ENCODE measurements around the gene ANKMY1. TPM values are rescaled to one million over a fixed set of nuclear protein-coding genes. Genes with fewer than 3 reads are reported as not detected.

Gene ANKMY1
- polyA plus RNA-seq, 3 donors: 2.1 to 22.9 (median 2.9) TPM

GRCh38 chr2:240593026-240593702 is 35.4 kb upstream of the ANKMY1 start:
- Mint-ChIP-seq H3K4me3 (no peak overlapping the region), H3K4me1 (peaks cover 11% of the 10 kb centered on the region), H3K36me3 (peaks cover 50 to 86% of the 10 kb centered on the region in 2 donors), H3K27me3 (ENCODE audit: low read depth in 3 of 3) (no peaks in the 10 kb centered on the region), H3K27ac (peak overlapping the region in 1 of 7 donors; percentile 71), H3K9me3 (no peaks in the 10 kb centered on the region)
- 97% methylated on average over 20 of the region's 20 CpGs for WGBS (ENCODE audit: insufficient coverage)
- Histone ChIP-seq H3K9ac (ENCODE audit: insufficient read depth, low read length, poor library complexity, severe bottlenecking) (no peak overlapping the region), H3K36me3 (replicated peaks in 1 of 2; ENCODE audit: control insufficient read depth in 1 of 2, insufficient read depth in 2 of 2, low read length in 2 of 2) (peaks cover 68 to 92% of the 10 kb centered on the region in 2 donors), H2AFZ (ENCODE audit: insufficient read depth, low read depth, low read length, poor library complexity, severe bottlenecking) (no peak overlapping the region), H3K4me2 (replicated peaks; ENCODE audit: extremely low read depth, low read length, poor library complexity, severe bottlenecking) (no peak overlapping the region), H3K9me3 (replicated peaks in 1 of 2; ENCODE audit: control insufficient read depth in 1 of 2, insufficient read depth in 1 of 2, low read length in 2 of 2) (no peaks in the 10 kb centered on the region), H3K27me3 (ENCODE audit: control insufficient read depth in 2 of 2, insufficient read depth in 2 of 2, low read length in 2 of 2) (no peaks in the 10 kb centered on the region), H3K79me2 (ENCODE audit: insufficient read depth, low read length) (peaks cover 51% of the 10 kb centered on the region), H3K27ac (ENCODE audit: low read depth in 1 of 2, low read length in 2 of 2) (no peak overlapping the region), H3K4me1 (ENCODE audit: control insufficient read depth in 1 of 2, insufficient read depth in 2 of 2, low read length in 2 of 2) (peaks cover 3 to 4% of the 10 kb centered on the region in 2 donors), H3K4me3 (replicated peaks in 1 of 3; ENCODE audit: low read depth in 2 of 3, low read length in 3 of 3) (no peak overlapping the region), H4K20me1 (ENCODE audit: insufficient read depth, low read length) (peaks cover 54% of the 10 kb centered on the region)
- TF ChIP-seq CTCF (IDR thresholded peaks at IDR 0.05): no peak
- no peak for DNase-seq
- intact Hi-C loops (cut with micrococcal nuclease): no loop called here

- H3K36me3 Mint-ChIP-seq: peaks cover 50 to 77% of the 10 kb centered on the region in 2 donors
- no peak for TF ChIP-seq CTCF (IDR thresholded peaks at IDR 0.05)
- Histone ChIP-seq H4K20me1 (ENCODE audit: insufficient read depth, low read length) (peaks cover 64% of the 10 kb centered on the region), H3K9ac (ENCODE audit: insufficient read depth, low read length, poor library complexity, severe bottlenecking) (no peak overlapping the region), H2AFZ (ENCODE audit: insufficient read depth, low read depth, low read length, poor library complexity, severe bottlenecking) (no peak overlapping the region), H3K9me3 (replicated peaks in 1 of 2; ENCODE audit: control insufficient read depth in 1 of 2, insufficient read depth in 1 of 2, low read length in 2 of 2) (no peaks in the 10 kb centered on the region), H3K27ac (ENCODE audit: low read depth in 1 of 2, low read length in 2 of 2) (no peak overlapping the region), H3K79me2 (ENCODE audit: insufficient read depth, low read length) (peaks cover 63% of the 10 kb centered on the region), H3K4me3 (replicated peaks in 1 of 3; ENCODE audit: low read depth in 2 of 3, low read length in 3 of 3) (no peak overlapping the region), H3K36me3 (replicated peaks in 1 of 2; ENCODE audit: control insufficient read depth in 1 of 2, insufficient read depth in 2 of 2, low read length in 2 of 2) (peaks cover 56 to 79% of the 10 kb centered on the region in 2 donors), H3K4me1 (ENCODE audit: control insufficient read depth in 1 of 2, insufficient read depth in 2 of 2, low read length in 2 of 2) (peaks cover 17% of the 10 kb centered on the region in 2 donors), H3K27me3 (ENCODE audit: control insufficient read depth in 2 of 2, insufficient read depth in 2 of 2, low read length in 2 of 2) (no peaks in the 10 kb centered on the region), H3K4me2 (replicated peaks; ENCODE audit: extremely low read depth, low read length, poor library complexity, severe bottlenecking) (no peak overlapping the region)
- H3K9me3 Mint-ChIP-seq: no peaks in the 10 kb centered on the region
- H3K4me3 Mint-ChIP-seq: no peak overlapping the region
- H3K4me1 Mint-ChIP-seq: peaks cover 22% of the 10 kb centered on the region
- no peak for DNase-seq
- intact Hi-C loops (cut with micrococcal nuclease): no loop called here
- H3K27ac Mint-ChIP-seq: peak overlapping the region in 2 of 7 donors; percentile 42 to 91
- peaks cover 0 to 2% (median 0%) of the 10 kb centered on the region in 3 donors for H3K27me3 Mint-ChIP-seq (ENCODE audit: low read depth in 3 of 3)
- WGBS (ENCODE audit: insufficient coverage): 98% methylated on average over 13 of the region's 13 CpGs
These were observed 34.0 kb upstream of the ANKMY1 start for GRCh38 chr2:240591784-240592183.

All from CD14-positive monocyte (primary cell).